MM.1S (cell line): ENCODE results near the gene RNF220.

ENCODE experiments used
- EZH2 ChIP-seq: fragments of 300-600 bp; sonication (generic); optimal IDR thresholded peaks from 2 replicates; pipeline ENCODE3; 2017; ENCODE audit warnings: low read depth, mild to moderate bottlenecking, antibody characterized with exemption, low read length, mixed read lengths
- TF ChIP-seq, protein P1 (sequence below): fragments of 300-600 bp; sonication (generic); IDR thresholded peaks from 2 replicates; pipeline ENCODE4 v1.5.1; 2016; ENCODE audit warnings: antibody characterized with exemption, low read length, mixed read lengths

DNA sequence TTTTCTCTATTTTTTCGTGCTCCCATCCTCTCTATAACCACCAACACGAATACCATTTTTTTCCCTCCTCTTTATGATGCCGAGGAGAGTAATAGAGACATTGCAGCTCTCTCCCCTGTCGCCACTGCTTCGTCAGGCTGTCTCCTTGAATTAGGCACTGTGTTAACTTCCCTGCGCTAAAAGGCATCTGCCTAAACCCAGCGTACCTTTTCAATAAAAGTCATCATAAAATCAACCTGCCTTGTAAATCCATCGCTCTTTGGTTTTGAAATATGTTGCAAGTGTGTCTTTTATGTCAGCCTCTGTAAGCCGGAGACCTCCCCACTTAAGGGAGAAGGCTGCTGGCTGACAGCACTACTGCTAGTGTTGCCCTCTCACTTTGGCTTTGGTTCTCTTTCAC, 8.7 kb downstream of the RNF220 start:
- TF ChIP-seq, protein P1, sequence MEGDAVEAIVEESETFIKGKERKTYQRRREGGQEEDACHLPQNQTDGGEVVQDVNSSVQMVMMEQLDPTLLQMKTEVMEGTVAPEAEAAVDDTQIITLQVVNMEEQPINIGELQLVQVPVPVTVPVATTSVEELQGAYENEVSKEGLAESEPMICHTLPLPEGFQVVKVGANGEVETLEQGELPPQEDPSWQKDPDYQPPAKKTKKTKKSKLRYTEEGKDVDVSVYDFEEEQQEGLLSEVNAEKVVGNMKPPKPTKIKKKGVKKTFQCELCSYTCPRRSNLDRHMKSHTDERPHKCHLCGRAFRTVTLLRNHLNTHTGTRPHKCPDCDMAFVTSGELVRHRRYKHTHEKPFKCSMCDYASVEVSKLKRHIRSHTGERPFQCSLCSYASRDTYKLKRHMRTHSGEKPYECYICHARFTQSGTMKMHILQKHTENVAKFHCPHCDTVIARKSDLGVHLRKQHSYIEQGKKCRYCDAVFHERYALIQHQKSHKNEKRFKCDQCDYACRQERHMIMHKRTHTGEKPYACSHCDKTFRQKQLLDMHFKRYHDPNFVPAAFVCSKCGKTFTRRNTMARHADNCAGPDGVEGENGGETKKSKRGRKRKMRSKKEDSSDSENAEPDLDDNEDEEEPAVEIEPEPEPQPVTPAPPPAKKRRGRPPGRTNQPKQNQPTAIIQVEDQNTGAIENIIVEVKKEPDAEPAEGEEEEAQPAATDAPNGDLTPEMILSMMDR: no peak
- no peak for TF ChIP-seq EZH2
